Measurements from ENCODE around the gene KLK13.

The KLK13 gene

DNA sequence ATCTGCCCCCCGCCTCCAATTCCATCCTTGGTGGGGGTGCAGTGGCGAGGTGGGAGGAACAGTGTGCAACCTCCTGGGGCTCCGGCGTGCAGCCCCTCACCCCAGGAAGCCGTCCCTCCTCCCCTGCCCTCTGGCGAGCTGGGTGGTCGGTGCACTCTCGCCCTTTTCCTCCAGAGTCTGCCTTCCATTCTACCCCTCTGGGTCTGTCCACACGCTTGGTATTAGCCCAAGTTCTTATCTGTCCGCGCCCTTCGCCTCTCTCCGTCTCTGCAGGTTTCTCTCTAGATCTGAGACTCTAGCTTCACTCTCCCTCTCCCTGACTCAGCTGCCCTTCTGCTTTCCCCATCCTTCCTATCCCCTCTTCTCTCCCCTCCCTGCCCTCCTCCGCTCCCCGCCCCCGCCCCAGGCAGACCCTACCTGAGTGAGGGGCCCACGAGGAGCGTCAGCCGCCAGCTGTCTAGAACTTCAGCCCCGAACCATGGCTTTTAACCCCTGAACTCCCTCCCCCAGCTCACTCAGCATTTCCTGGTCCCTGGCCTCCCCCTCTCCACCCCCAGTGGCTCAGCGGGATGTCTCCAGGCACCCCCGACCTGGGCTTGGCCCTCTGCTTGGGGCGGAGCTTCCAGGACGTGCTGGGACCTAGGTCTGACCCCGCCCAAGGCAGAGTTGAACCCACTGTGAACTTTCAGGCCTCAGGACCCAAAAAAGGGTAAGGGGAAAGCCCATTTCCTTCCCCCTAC, 499 bp upstream of the KLK13 start:
- TF ChIP-seq, protein P1, sequence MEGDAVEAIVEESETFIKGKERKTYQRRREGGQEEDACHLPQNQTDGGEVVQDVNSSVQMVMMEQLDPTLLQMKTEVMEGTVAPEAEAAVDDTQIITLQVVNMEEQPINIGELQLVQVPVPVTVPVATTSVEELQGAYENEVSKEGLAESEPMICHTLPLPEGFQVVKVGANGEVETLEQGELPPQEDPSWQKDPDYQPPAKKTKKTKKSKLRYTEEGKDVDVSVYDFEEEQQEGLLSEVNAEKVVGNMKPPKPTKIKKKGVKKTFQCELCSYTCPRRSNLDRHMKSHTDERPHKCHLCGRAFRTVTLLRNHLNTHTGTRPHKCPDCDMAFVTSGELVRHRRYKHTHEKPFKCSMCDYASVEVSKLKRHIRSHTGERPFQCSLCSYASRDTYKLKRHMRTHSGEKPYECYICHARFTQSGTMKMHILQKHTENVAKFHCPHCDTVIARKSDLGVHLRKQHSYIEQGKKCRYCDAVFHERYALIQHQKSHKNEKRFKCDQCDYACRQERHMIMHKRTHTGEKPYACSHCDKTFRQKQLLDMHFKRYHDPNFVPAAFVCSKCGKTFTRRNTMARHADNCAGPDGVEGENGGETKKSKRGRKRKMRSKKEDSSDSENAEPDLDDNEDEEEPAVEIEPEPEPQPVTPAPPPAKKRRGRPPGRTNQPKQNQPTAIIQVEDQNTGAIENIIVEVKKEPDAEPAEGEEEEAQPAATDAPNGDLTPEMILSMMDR (conservative IDR thresholded peaks at IDR 0.05; ENCODE audit: low read depth, low read length), result no peak
- no peak overlapping the region for H3K4me3 ChIP-seq (ENCODE audit: low read depth, low read length)
- DNase-seq (ENCODE audit: low read depth), result no peak

DNA sequence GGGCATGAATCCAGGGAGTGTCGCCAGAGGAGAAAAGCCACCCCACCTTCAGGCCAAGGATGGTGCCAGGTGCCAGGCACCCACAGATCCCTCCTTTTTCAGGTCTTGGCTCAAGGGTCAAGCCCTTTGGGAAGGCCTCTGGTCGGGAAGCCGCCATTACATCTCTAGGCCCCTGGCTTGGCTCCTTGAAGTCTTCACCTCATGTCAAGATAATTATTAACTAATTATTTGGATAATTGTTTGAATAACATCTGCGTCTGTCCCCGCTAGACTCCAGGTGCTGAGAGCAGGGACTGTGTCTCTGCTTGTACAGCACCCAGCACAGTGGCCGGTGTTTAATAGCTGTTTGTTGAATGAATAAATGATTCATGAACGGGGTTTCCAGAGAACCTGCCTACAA, 1.2 kb downstream of the KLK13 start:
- no peak for DNase-seq (ENCODE audit: low read depth)
- TF ChIP-seq, protein P1 (conservative IDR thresholded peaks at IDR 0.05; ENCODE audit: low read depth, low read length), result no peak

DNA sequence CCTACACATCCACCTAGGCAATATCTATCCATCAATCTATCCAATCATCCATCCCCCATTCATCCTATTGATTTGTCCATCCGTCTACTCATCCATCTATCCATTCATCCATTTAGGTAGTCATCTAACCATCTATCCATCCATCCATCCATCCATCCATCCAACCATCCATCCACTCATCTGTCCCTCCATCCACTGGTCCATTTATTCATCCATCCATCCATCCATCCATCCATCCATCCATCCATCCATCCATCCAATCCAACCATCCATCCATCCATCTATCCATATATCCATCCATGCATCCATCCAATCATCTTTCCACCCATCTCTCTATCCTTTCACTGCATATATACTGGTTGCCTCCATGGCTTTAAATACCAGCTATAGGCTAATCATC, 3.9 kb downstream of the KLK13 start:
- DNase-seq (ENCODE audit: low read depth), result no peak
- TF ChIP-seq, protein P1 (conservative IDR thresholded peaks at IDR 0.05; ENCODE audit: low read depth, low read length), result no peak
- no peak overlapping the region for H3K4me3 ChIP-seq (ENCODE audit: low read depth, low read length)

More for the DNA sequence above, 1.2 kb downstream of the KLK13 start:
- no peak overlapping the region for H3K4me3 ChIP-seq (ENCODE audit: low read depth, low read length)

DNA sequence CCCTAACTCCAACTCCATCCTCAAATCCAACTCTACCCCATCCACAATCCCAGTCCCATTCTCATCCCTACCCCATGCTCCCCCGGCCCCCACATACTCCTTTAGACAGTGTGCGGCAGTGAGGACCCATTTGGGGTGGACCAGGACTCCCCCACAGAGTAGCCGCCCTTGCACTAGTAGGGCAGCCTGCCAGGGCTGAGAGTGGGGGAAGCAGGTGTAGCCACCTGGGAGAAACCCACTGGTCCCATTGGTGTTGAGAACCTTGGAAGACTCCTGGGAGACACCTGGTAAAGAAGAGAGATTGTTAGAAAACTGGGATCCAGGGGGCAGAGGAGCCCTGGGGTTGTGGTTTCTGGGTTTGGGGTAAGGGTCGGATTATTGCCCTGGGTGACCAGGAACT, 4.6 kb downstream of the KLK13 start:
- TF ChIP-seq, protein P1 (conservative IDR thresholded peaks at IDR 0.05; ENCODE audit: low read depth, low read length), result no peak
- H3K4me3 ChIP-seq (ENCODE audit: low read depth, low read length), result no peak overlapping the region
- no peak for DNase-seq (ENCODE audit: low read depth)

DNA sequence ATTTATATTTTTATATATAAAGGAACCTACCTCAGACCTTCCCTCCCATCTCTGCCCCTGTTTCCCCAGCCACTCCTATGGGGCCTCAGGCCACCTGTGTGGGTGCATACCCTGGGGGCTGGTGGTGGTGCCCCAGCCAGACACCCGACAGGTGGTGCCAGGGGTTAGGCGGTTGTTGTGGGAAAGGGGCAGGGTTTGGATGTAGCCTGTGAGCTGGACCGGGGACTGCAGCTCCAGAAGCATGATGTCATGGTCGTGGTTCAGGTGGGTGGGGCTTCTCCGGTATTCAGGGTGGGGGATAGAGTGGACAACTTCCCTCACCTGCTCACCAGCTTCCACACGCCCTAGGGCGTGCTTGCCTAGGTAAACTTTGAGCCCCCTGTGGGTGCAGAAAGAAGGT, 5.2 kb downstream of the KLK13 start:
- no peak overlapping the region for H3K4me3 ChIP-seq (ENCODE audit: low read depth, low read length)
- no peak for DNase-seq (ENCODE audit: low read depth)
- TF ChIP-seq, protein P1 (conservative IDR thresholded peaks at IDR 0.05; ENCODE audit: low read depth, low read length), result no peak

DNA sequence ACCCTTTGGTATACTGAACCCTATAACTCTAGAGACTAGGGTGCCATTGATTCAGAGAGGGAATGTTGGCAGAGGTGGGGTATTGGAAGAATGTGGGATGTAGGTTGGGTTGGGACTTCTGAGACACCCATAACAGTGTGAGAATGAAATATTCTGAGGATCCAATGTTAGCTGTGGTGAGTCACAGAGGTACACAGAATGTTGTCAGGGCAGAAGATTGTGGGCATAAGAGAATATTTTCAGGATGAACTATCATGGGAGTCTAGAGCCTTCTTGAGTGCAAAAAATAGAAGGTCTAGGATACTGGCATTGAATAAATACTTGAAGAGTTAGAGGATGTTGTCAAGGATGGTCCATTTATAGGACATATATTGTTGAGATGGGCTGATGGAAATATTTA, 9.0 kb downstream of the KLK13 start:
- no peak overlapping the region for H3K4me3 ChIP-seq (ENCODE audit: low read depth, low read length)
- DNase-seq (ENCODE audit: low read depth), result no peak
- TF ChIP-seq, protein P1 (conservative IDR thresholded peaks at IDR 0.05; ENCODE audit: low read depth, low read length), result no peak

DNA sequence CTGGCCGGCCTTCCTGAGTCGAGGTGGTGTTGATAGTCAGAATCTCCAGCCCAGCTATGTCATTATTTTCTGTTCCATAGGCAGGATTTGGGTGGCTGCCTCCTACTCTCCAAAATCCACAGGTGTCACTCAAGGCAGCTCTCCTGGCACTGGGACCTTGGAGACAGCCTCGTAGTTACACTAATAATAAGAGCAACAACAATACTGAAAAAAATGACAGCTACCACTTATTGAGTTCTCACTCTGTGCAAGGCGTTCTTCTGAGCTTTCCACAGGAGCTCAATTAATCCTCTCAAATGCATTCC, 17.9 kb downstream of the KLK13 start:
- TF ChIP-seq, protein P1 (conservative IDR thresholded peaks at IDR 0.05; ENCODE audit: low read depth, low read length), result no peak
- H3K4me3 ChIP-seq (ENCODE audit: low read depth, low read length), result no peak overlapping the region
- DNase-seq (ENCODE audit: low read depth), result no peak

All from choroid plexus epithelial cell (primary cell).